GM10266 (cell line): ENCODE measurements around the gene GPR135.

ENCODE experiments used
- DNase-seq: peaks from one replicate; pipeline ENCODE4 v3.0.0; 2012; ENCODE audit errors: extremely low spot score
- TF ChIP-seq, protein P1 (sequence below): IDR thresholded peaks from 2 replicates; pipeline ENCODE4 v1.5.1; 2012; ENCODE audit warnings: mild to moderate bottlenecking, low read depth; ENCODE audit not compliant: control insufficient read depth, insufficient read depth; ENCODE audit errors: missing control alignments

The GPR135 gene, protein sequence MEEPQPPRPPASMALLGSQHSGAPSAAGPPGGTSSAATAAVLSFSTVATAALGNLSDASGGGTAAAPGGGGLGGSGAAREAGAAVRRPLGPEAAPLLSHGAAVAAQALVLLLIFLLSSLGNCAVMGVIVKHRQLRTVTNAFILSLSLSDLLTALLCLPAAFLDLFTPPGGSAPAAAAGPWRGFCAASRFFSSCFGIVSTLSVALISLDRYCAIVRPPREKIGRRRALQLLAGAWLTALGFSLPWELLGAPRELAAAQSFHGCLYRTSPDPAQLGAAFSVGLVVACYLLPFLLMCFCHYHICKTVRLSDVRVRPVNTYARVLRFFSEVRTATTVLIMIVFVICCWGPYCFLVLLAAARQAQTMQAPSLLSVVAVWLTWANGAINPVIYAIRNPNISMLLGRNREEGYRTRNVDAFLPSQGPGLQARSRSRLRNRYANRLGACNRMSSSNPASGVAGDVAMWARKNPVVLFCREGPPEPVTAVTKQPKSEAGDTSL

DNA sequence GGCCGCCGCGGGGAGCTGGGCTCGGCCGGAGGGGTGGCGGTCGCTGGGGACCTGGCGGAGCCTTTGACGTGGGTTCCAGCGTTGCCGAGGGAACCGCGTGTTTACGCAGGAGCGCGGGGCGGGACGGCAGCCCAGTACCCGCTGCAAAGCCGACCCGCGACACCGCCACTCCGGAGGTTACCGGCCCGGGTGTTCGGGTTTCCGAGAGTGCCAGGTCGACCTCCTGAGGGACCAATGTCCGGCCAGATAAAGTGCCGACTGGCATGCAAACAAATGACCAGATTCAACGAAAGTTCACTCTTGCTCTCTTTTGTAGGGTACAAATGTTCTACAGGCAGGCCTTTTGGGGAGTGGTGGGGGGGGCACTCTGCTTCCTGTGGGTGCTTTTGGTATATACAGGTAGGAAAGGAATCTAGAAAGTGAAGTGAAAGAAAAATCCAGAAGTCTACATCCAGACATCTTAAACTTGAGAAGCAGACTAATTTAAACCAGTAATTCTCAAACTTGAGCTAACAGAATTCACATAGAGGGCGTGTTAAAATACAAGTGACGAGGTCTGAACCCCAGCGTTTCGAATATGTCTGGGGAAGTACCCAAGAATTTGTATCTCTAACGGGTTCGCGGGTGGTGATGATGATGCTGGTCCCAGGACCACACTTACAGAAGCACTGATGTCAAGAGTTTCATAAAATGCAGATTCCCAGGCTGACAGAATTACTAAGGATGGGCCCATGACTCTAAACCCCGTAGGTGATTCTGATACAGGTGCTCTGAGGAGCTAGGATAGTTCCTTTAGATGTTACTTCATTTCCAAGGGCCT lies at the start of gene GPR135:
Gene GPR135, minus strand, starts transcription at position 65 of the 820 bp plus-strand sequence. CDS start 154 bp downstream, outside the sequence.
- TF ChIP-seq, protein P1, sequence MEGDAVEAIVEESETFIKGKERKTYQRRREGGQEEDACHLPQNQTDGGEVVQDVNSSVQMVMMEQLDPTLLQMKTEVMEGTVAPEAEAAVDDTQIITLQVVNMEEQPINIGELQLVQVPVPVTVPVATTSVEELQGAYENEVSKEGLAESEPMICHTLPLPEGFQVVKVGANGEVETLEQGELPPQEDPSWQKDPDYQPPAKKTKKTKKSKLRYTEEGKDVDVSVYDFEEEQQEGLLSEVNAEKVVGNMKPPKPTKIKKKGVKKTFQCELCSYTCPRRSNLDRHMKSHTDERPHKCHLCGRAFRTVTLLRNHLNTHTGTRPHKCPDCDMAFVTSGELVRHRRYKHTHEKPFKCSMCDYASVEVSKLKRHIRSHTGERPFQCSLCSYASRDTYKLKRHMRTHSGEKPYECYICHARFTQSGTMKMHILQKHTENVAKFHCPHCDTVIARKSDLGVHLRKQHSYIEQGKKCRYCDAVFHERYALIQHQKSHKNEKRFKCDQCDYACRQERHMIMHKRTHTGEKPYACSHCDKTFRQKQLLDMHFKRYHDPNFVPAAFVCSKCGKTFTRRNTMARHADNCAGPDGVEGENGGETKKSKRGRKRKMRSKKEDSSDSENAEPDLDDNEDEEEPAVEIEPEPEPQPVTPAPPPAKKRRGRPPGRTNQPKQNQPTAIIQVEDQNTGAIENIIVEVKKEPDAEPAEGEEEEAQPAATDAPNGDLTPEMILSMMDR: no peak
- no peak for DNase-seq

DNA sequence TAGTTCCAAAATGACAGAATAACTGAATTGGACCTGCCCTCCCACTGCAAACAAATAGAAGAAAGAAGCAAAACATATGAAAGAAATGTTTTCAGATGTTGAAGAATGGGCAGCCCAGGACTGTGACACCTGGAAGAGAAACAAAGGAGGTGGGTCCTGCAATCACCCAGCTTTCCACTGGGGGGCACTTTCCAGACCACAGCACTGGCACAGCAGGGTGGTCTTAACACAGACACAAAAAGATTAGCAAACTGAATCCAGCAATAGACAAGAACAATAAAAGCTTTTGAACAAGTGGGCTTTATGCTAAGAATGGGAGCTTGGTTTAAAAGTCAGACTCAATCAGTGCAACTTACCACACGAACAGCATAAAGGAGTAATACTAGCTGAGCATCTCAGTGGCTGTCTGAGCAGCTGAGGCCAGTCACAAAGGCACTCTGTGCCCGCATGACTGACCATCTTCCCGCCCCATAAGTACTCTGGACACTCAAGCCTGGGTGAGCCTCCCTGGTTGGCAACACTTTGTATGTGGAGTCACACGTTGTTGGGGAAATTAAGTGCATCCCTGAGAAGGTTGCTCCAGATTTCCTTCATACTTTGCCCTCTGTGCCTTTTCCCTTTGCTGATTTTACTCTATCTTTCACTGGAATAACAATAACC lies 46.9 kb upstream of the GPR135 start:
- TF ChIP-seq, protein P1: peak; percentile 27

DNA sequence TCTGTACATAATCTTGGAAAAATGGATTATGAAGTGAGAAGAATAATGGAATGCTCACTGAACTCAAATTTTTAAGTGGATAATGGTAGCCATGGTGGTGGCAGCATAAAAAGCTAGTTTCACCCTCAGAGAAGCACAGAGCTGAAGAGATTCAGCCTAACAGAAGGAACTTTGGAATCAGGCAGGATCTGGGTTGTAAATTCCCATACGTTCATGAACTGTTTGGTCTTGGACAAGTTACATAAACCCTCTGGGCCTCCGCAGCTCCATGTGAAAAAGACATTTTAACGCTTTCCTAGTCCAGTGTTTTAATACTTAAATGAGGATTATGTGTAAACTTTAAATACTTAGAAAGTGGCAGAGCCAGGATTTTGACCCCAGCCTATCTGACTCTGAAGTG lies 45.8 kb upstream of the GPR135 start:
- DNase-seq: no peak
- TF ChIP-seq, protein P1: no peak

More for the DNA sequence above, 46.9 kb upstream of the GPR135 start:
- DNase-seq: peak; percentile 35

- no peak for DNase-seq
- TF ChIP-seq, protein P1: no peak
Measured at GRCh38 chr14:59510001-59510400, 44.8 kb upstream of the GPR135 start.

DNA sequence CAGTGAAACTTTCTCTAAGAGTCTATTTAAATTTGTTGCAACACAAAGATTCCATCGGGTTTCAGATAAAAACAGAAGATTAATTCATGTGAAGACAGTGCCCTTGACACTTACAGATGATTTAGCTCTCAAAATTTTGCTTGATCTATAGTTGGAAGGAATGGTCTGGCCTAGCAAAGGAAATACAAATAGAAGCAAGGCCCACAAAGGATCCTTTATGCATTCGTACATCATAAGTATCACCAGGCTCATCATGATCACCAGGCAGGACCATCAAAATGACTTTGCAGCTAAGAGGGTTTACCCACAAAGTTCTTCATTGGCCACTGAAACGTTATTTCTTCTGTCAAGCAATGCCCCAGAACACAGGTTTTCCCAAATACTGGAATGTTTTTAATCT lies 43.9 kb upstream of the GPR135 start:
- no peak for DNase-seq
- TF ChIP-seq, protein P1: no peak

DNA sequence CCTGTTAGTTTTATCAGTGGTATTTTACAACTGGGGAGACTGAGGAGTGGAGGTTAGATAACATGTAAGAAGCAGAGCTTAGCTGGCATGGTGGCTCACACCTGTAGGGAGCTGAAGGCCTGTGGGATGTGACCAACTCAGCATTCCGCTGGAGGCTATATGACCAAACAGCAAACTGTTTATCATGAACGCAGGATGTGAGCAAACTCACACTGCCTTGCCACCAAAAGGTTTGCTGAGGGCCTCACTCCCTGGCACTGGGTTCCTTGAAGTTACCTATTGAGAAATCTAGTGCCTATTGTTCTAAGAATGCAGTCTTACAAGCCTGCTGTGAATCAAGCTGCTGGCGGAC lies 42.5 kb upstream of the GPR135 start:
- DNase-seq: no peak
- TF ChIP-seq, protein P1: no peak
